Stomach smooth muscle (tissue), 2 donors: ENCODE measurements around the gene KLHDC10.
"Not testable (repeated sequence)": the region's sequence is repeated elsewhere in the genome, so short reads cannot be mapped to it uniquely, and the experiment has no call there.

Source experiments
- H3K27ac ChIP-seq: one replicate; pipeline ENCODE4 v1.7.0; 2013; ENCODE audit warnings: mild to moderate bottlenecking, low read length, inconsistent platforms
- H3K27me3 ChIP-seq, 2 donors: one replicate each; pipeline ENCODE4 v1.7.0; 2013; ENCODE audit warnings: low read length in 2 of 2; ENCODE audit not compliant: insufficient read depth in 2 of 2, control insufficient read depth in 1 of 2
- H3K36me3 ChIP-seq, 2 donors: one replicate each; pipeline ENCODE4 v1.7.0; 2013; ENCODE audit warnings: low read length in 2 of 2; ENCODE audit not compliant: control insufficient read depth in 2 of 2, insufficient read depth in 2 of 2
- H3K4me1 ChIP-seq: one replicate; pipeline ENCODE4 v1.7.0; 2013; ENCODE audit warnings: low read length; ENCODE audit not compliant: control insufficient read depth, insufficient read depth
- H3K4me3 ChIP-seq, 2 donors: one replicate each; pipeline ENCODE4 v1.7.0; 2013; ENCODE audit warnings: low read length in 2 of 2
- H3K9ac ChIP-seq, 2 donors: one replicate each; pipeline ENCODE4 v1.7.0; 2013; ENCODE audit warnings: low read length in 2 of 2, mild to moderate bottlenecking in 1 of 2
- H3K9me3 ChIP-seq, 2 donors: one replicate each; pipeline ENCODE4 v1.7.0; 2013; ENCODE audit warnings: low read length in 2 of 2; ENCODE audit not compliant: control insufficient read depth in 2 of 2
- donor health status: healthy.
- donor health status: Pancreatic carcinoma.

KLHDC10 gene

GRCh38 chr7:130142654-130143333 lies 72.5 kb downstream of the KLHDC10 start:
- H3K27me3 ChIP-seq = no peaks in the 10 kb centered on the region
- no peaks in the 10 kb centered on the region for H3K9me3 ChIP-seq
- H3K9ac ChIP-seq = no peak overlapping the region
- H3K4me3 ChIP-seq = no peak overlapping the region
- peaks cover under 1 to 1% of the 10 kb centered on the region in 2 donors for H3K36me3 ChIP-seq
- H3K4me1 ChIP-seq = peaks cover 21% of the 10 kb centered on the region
- peak overlapping the region; percentile 2 for H3K27ac ChIP-seq

- Histone ChIP-seq H3K27ac (peak overlapping the region; percentile 2), H3K36me3 (no peaks in the 10 kb centered on the region), H3K27me3 (no peaks in the 10 kb centered on the region), H3K4me1 (peaks cover 21% of the 10 kb centered on the region), H3K9ac (no peak overlapping the region), H3K4me3 (no peak overlapping the region), H3K9me3 (no peaks in the 10 kb centered on the region)
Measured at GRCh38 chr7:130143334-130143732, 73.0 kb downstream of the KLHDC10 start.

- Histone ChIP-seq H3K9me3 (no peaks in the 10 kb centered on the region), H3K4me3 (no peak overlapping the region), H3K4me1 (peaks cover 21% of the 10 kb centered on the region), H3K27ac (no peak overlapping the region), H3K36me3 (no peaks in the 10 kb centered on the region), H3K9ac (no peak overlapping the region), H3K27me3 (no peaks in the 10 kb centered on the region)
Measured at GRCh38 chr7:130143986-130144311, 73.6 kb downstream of the KLHDC10 start.

- Histone ChIP-seq H3K4me3 (no peak overlapping the region), H3K9ac (no peak overlapping the region), H3K4me1 (peaks cover 21% of the 10 kb centered on the region), H3K9me3 (no peaks in the 10 kb centered on the region), H3K36me3 (no peaks in the 10 kb centered on the region), H3K27ac (no peak overlapping the region), H3K27me3 (no peaks in the 10 kb centered on the region)
Measured at GRCh38 chr7:130144312-130145171, 74.2 kb downstream of the KLHDC10 start.

- no peak overlapping the region for H3K9ac ChIP-seq
- no peaks in the 10 kb centered on the region for H3K27me3 ChIP-seq
- H3K4me3 ChIP-seq = no peak overlapping the region
- H3K9me3 ChIP-seq = no peaks in the 10 kb centered on the region
- H3K27ac ChIP-seq = no peak overlapping the region
- H3K4me1 ChIP-seq = peaks cover 21% of the 10 kb centered on the region
- H3K36me3 ChIP-seq = no peaks in the 10 kb centered on the region
Measured at GRCh38 chr7:130145424-130146100, 75.2 kb downstream of the KLHDC10 start.

GRCh38 chr7:130146142-130146541 lies 75.8 kb downstream of the KLHDC10 start:
- H3K36me3 ChIP-seq, H3K27ac ChIP-seq, H3K9me3 ChIP-seq, H3K27me3 ChIP-seq, H3K4me3 ChIP-seq, H3K9ac ChIP-seq: not testable (repeated sequence)
- H3K4me1 ChIP-seq = peaks cover 16% of the 10 kb centered on the region

GRCh38 chr7:130146693-130147405 lies 76.5 kb downstream of the KLHDC10 start:
- Histone ChIP-seq H3K27me3 (no peaks in the 10 kb centered on the region), H3K4me1 (peaks cover 9% of the 10 kb centered on the region), H3K9me3 (no peaks in the 10 kb centered on the region), H3K27ac (no peak overlapping the region), H3K36me3 (no peaks in the 10 kb centered on the region), H3K4me3 (no peak overlapping the region), H3K9ac (no peak overlapping the region)

GRCh38 chr7:130147710-130148325 lies 77.5 kb downstream of the KLHDC10 start:
- Histone ChIP-seq H3K9ac (no peak overlapping the region), H3K4me1 (peaks cover 3% of the 10 kb centered on the region), H3K27me3 (no peaks in the 10 kb centered on the region), H3K27ac (no peak overlapping the region), H3K9me3 (no peaks in the 10 kb centered on the region), H3K4me3 (no peak overlapping the region), H3K36me3 (no peaks in the 10 kb centered on the region)

- Histone ChIP-seq H3K4me3 (no peak overlapping the region), H3K27ac (no peak overlapping the region), H3K4me1 (peaks cover 3% of the 10 kb centered on the region), H3K27me3 (no peaks in the 10 kb centered on the region), H3K9ac (no peak overlapping the region), H3K36me3 (no peaks in the 10 kb centered on the region), H3K9me3 (no peaks in the 10 kb centered on the region)
Measured at GRCh38 chr7:130148561-130148960, 78.2 kb downstream of the KLHDC10 start.
